CD4-positive, alpha-beta T cell treated with Interleukin-17A for 4 hours (primary cell): ENCODE measurements around the gene TTC6.

Source experiments
- DNase-seq: peaks from one replicate; pipeline ENCODE4 v3.0.0-alpha.2; 2020; ENCODE audit warnings: mixed read lengths

The TTC6 gene

GRCh38 chr14:37597914-37598746 lies 2.7 kb downstream of the TTC6 start:
- DNase-seq: no peak

- no peak for DNase-seq
Measured at GRCh38 chr14:37598747-37599506, 3.5 kb downstream of the TTC6 start.

- no peak for DNase-seq
Measured at GRCh38 chr14:37599507-37600368, 4.3 kb downstream of the TTC6 start.

GRCh38 chr14:37600880-37601741 lies 5.7 kb downstream of the TTC6 start:
- no peak for DNase-seq

DNA sequence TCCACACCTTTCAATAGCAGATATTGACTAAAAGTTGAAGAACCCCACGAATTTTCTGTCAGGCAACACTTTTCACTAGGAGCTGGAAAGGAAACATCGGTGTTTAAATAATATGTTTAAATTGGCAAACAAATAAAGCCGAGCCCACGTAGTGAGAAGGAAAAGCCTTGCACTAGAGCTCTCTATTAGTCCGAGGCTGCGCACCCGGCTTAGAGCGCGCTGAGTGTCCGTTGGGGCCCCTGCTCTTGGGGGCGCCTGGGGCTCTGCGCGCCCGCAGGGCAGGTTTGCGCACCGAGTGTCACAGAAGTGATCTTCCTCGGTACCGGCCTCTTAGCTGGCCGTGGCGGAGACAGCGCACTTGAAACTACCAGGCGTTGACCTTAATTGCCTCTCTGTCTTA lies 6.4 kb downstream of the TTC6 start:
- no peak for DNase-seq

- no peak for DNase-seq
Measured at GRCh38 chr14:37602605-37603453, 7.4 kb downstream of the TTC6 start.

- DNase-seq: no peak
Measured at GRCh38 chr14:37603688-37604251, 8.3 kb downstream of the TTC6 start.

GRCh38 chr14:37606678-37607077 lies 11.2 kb downstream of the TTC6 start:
- no peak for DNase-seq

GRCh38 chr14:37608649-37609048 lies 13.2 kb downstream of the TTC6 start:
- no peak for DNase-seq

DNA sequence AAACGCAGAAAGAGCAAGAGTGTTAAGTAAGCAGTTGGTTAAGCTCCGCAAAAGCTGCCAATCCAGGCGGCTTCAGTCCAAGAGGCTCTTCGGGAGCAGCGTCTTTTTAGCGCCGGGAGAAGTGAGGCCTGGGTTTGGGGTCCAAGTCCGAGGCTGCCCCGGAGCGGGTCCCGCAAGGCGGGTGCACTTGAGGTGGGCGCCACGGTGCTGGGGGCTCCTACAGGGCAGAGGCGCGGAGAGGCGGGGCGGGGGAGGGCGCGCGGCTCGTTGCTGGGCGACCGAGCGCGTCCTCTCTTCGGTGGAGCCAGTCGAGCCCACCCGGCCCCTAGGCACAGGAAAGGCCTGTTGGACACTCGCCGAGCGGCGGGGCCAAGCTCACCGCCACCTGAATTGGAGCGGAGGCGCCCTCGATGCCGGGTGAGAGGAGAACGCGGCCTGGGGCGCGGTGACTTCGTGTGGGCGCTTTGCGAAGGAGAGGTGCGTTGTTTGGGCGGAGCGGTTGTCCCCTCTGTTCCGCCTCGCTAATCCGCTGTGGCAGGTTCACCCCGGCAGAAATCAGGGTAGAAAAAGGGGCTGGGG lies 15.6 kb downstream of the TTC6 start:
- no peak for DNase-seq

- no peak for DNase-seq
Measured at GRCh38 chr14:37615582-37616289, 20.3 kb downstream of the TTC6 start.

GRCh38 chr14:37616853-37617252 lies 21.4 kb downstream of the TTC6 start:
- DNase-seq: no peak

DNA sequence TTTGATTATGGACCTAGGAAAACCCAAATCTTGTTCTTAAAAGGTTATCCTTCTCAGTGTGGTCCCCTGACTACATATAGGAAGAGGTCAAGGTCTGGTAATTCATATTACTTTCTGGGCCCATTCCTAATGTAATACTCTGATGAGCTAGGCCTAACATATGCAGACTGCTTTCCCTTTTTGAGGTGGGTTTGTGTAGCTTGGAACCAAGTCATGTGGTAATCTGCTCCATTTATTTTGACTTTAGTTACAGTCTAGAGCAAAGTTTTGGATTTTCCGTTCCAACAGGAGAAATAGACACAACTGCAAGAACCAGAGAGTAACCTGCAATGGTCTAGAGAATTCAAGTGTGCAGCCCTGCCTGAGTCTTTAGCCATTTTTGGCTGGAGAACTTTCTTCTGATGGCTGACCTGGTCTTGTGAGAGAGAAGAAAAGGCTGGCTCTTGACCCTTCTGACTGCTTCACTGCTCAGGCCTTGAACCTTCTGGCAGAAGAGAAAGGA lies 22.5 kb downstream of the TTC6 start:
- DNase-seq: no peak

DNA sequence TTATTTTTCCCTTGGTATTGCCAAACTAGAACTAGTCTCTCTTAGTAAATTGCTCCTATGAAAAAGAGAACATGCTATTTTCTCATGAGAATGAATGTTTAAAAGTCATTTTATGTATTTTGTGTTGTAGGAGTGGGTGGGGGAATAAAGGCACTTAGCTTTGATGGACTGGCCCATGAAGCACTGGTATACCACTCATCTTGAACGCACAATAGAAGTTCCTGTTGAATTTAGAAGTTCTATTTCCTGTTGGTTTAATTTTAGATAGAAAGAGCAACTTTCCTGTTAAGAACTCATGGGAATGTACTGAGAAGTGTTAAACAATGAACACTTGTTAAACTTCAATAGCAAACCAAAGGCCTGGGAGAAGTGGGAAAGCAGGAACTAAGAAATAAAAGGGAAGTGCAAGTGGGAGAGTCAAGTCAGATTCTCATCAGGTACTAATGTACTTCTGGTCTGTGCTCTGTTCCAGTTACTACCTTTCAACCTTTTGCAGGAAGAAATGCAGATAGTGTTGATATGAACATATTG lies 23.1 kb downstream of the TTC6 start:
- DNase-seq: no peak

GRCh38 chr14:37620856-37621255 lies 25.4 kb downstream of the TTC6 start:
- DNase-seq: no peak

GRCh38 chr14:37622231-37622923 lies 26.9 kb downstream of the TTC6 start:
- DNase-seq: no peak

DNA sequence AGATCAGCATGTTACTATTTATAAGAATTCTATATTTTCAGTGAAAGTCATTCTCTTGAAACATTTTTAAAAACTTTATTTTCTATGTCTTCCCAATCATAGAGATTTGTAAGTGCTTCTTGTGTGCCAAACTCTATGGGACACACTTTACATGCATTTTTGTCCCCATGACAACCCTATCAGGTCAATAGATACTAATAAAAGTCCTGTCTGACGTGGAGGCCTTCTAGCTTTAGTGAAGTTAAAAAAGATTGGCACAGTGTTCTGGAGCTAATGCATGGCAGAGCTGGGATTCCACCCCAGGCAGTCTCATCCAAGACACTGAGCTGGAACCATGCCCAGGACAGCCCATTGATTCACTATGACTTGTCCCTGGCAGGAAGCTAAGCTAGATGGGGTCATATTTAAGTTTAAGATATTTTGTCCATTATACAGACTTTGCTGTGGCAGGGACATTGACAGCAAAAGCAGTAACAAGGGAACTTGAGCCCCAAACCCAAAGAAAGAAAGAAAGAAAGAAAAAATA lies 28.1 kb downstream of the TTC6 start:
- DNase-seq: no peak

- no peak for DNase-seq
Measured at GRCh38 chr14:37623971-37624370, 28.5 kb downstream of the TTC6 start.
